ENCODE data around the gene SF3B6. TPM values are rescaled to one million over a fixed set of nuclear protein-coding genes. Genes with fewer than 3 reads are reported as not detected.
"Not testable (repeated sequence)": the region's sequence is repeated elsewhere in the genome, so short reads cannot be mapped to it uniquely, and the experiment has no call there.

Gene SF3B6
- total RNA-seq (2014; rRNA removed; shearing (Covaris generic)), result 282 and 312 TPM in 2 replicates
- polyA plus RNA-seq (2014; cell fraction: nucleus; rRNA removed), result 102 and 155 TPM in 2 replicates

- peak; percentile 99 for DNase-seq (ENCODE audit: extremely low read depth, low read depth)
These were observed at the start of gene SF3B6 for GRCh38 chr2:24075915-24076848. Gene SF3B6 (minus strand): TSS chr2:24076326. CDS start chr2:24076229, 97 bp downstream.

GRCh38 chr2:24123922-24124580, 47.9 kb upstream of the SF3B6 start:
- no peak for DNase-seq (ENCODE audit: extremely low read depth, low read depth)

GRCh38 chr2:24123195-24123921, 47.2 kb upstream of the SF3B6 start, which contains the start of the genes FAM228B and PFN4:
Gene FAM228B (plus strand): TSS chr2:24123469. CDS start chr2:24124362, 893 bp downstream.
Gene PFN4 (minus strand): TSS chr2:24123334. CDS start chr2:24122535, 799 bp downstream.
- DNase-seq (ENCODE audit: extremely low read depth, low read depth), result peak; percentile 67

GRCh38 chr2:24122366-24123194, 46.5 kb upstream of the SF3B6 start:
- no peak for DNase-seq (ENCODE audit: extremely low read depth, low read depth)

GRCh38 chr2:24121469-24121868, 45.3 kb upstream of the SF3B6 start:
- no peak for DNase-seq (ENCODE audit: extremely low read depth, low read depth)

GRCh38 chr2:24121066-24121465, 44.9 kb upstream of the SF3B6 start:
- no peak for DNase-seq (ENCODE audit: extremely low read depth, low read depth)

GRCh38 chr2:24117902-24118301, 41.8 kb upstream of the SF3B6 start:
- DNase-seq (ENCODE audit: extremely low read depth, low read depth), result no peak

- DNase-seq (ENCODE audit: extremely low read depth, low read depth), result no peak
These were observed 38.9 kb upstream of the SF3B6 start for GRCh38 chr2:24115057-24115456.

- DNase-seq (ENCODE audit: extremely low read depth, low read depth), result no peak
These were observed 35.3 kb upstream of the SF3B6 start for GRCh38 chr2:24111407-24111901.

GRCh38 chr2:24110660-24111303, 34.7 kb upstream of the SF3B6 start:
- DNase-seq (ENCODE audit: extremely low read depth, low read depth), result no peak

GRCh38 chr2:24109431-24109830, 33.3 kb upstream of the SF3B6 start:
- not testable (repeated sequence) for DNase-seq (ENCODE audit: extremely low read depth, low read depth)

- DNase-seq (ENCODE audit: extremely low read depth, low read depth), result no peak
These were observed 31.2 kb upstream of the SF3B6 start for GRCh38 chr2:24107336-24107735.

- DNase-seq (ENCODE audit: extremely low read depth, low read depth), result no peak
These were observed 30.7 kb upstream of the SF3B6 start for GRCh38 chr2:24106786-24107185.

GRCh38 chr2:24105816-24106215, 29.7 kb upstream of the SF3B6 start:
- no peak for DNase-seq (ENCODE audit: extremely low read depth, low read depth)

- DNase-seq (ENCODE audit: extremely low read depth, low read depth), result no peak
These were observed 28.8 kb upstream of the SF3B6 start for GRCh38 chr2:24104906-24105305.

GRCh38 chr2:24104110-24104650, 28.1 kb upstream of the SF3B6 start:
- DNase-seq (ENCODE audit: extremely low read depth, low read depth), result no peak

- no peak for DNase-seq (ENCODE audit: extremely low read depth, low read depth)
These were observed 26.6 kb upstream of the SF3B6 start for GRCh38 chr2:24102677-24103076.

GRCh38 chr2:24101992-24102391, 25.9 kb upstream of the SF3B6 start:
- DNase-seq (ENCODE audit: extremely low read depth, low read depth), result no peak

GRCh38 chr2:24100732-24101131, 24.6 kb upstream of the SF3B6 start:
- not testable (repeated sequence) for DNase-seq (ENCODE audit: extremely low read depth, low read depth)

Measured in NCI-H460 (cell line).